CD4-positive, alpha-beta T cell (primary cell): ENCODE measurements around the gene C16orf95. TPM values are rescaled to one million over a fixed set of nuclear protein-coding genes. Genes with fewer than 3 reads are reported as not detected.

Experiments used
- ATAC-seq: fragments of 200-7000 bp; cut with Tn5 transposase; one replicate; pipeline ENCODE4 v1.10.0; 2022; ENCODE audit warnings: mild to moderate bottlenecking; ENCODE audit not compliant: poor library complexity
- CTCF ChIA-PET: fragments of 350-600 bp; sonication (Branson Sonifier 250); formaldehyde crosslinking; loops from one replicate; lab custom pipeline; 2021; ENCODE audit warnings: antibody characterized with exemption, inconsistent platforms; lab: Charles Lee
- POLR2A ChIA-PET: fragments of 350-600 bp; sonication (Branson Sonifier 250); formaldehyde crosslinking; loops from one replicate; lab custom pipeline; 2021; ENCODE audit warnings: antibody characterized with exemption, inconsistent platforms; lab: Charles Lee
- DNase-seq, 14 experiments: peaks; one replicate each; pipeline ENCODE4 v3.0.0-alpha.2; 2013 to 2020; ENCODE audit warnings: mixed read lengths in 2 of 14
- H3K27ac ChIP-seq, 2 donors: one replicate each; pipeline versions ENCODE4 v1.5.1 to v1.7.0; 2013; ENCODE audit warnings: low read length in 2 of 2, low read depth in 1 of 2, mild to moderate bottlenecking in 1 of 2
- H3K27me3 ChIP-seq, 2 experiments: 1 replicate in 1 of 2; 2 replicates in 1 of 2; pipeline versions ENCODE4 v1.6.1 to v1.7.0; 2013; ENCODE audit warnings: low read length in 2 of 2, control low read depth in 1 of 2, mild to moderate bottlenecking in 1 of 2, moderate library complexity in 1 of 2; ENCODE audit not compliant: insufficient read depth in 2 of 2, control insufficient read depth in 1 of 2
- H3K36me3 ChIP-seq: one replicate; pipeline ENCODE4 v1.6.1; 2013; ENCODE audit warnings: low read length, control low read depth; ENCODE audit not compliant: insufficient read depth
- H3K4me1 ChIP-seq: one replicate; pipeline ENCODE4 v1.6.1; 2013; ENCODE audit warnings: low read length, control low read depth; ENCODE audit not compliant: insufficient read depth
- H3K4me3 ChIP-seq: one replicate; pipeline ENCODE4 v1.5.1; 2013; ENCODE audit warnings: mild to moderate bottlenecking, low read length, moderate library complexity
- H3K9me3 ChIP-seq, 2 experiments: 1 replicate in 1 of 2; 2 replicates in 1 of 2; pipeline versions ENCODE4 v1.6.1 to v1.7.0; 2013; ENCODE audit warnings: low read length in 2 of 2, mild to moderate bottlenecking in 2 of 2, control low read depth in 1 of 2, moderate library complexity in 1 of 2; ENCODE audit not compliant: control insufficient read depth in 1 of 2, insufficient read depth in 1 of 2
- H3K27ac Mint-ChIP-seq: one replicate; pipeline ENCODE4 v1.8.0; 2020; ENCODE audit warnings: mixed read lengths
- H3K27me3 Mint-ChIP-seq: one replicate; pipeline ENCODE4 v1.8.0; 2021; ENCODE audit warnings: mixed read lengths
- H3K36me3 Mint-ChIP-seq: one replicate; pipeline ENCODE4 v1.8.0; 2021; ENCODE audit warnings: low read depth, mixed read lengths
- H3K4me1 Mint-ChIP-seq: one replicate; pipeline ENCODE4 v1.8.0; 2021; ENCODE audit warnings: low read depth, mixed read lengths
- H3K4me3 Mint-ChIP-seq: one replicate; pipeline ENCODE4 v1.8.0; 2020; ENCODE audit warnings: mild to moderate bottlenecking, mixed read lengths
- H3K9me3 Mint-ChIP-seq: one replicate; pipeline ENCODE4 v1.8.0; 2020; ENCODE audit warnings: mixed read lengths
- CTCF ChIP-seq: fragments of 200-600 bp; IDR thresholded peaks from one replicate; pipeline ENCODE4 v1.8.0; 2022; ENCODE audit warnings: antibody characterized with exemption, mild to moderate bottlenecking
- intact Hi-C, 2 experiments: fragments of 100-400 bp; cut with DNase I in 1 of 2; cut with micrococcal nuclease in 1 of 2; formaldehyde crosslinking; loops; one replicate each; pipeline versions ENCODE4 v1.15.1 to v1.9.0; 2023 to 2025; cut with DNase I, micrococcal nuclease
- total RNA-seq, 174 experiments: library from RNA in 2 of 174; stranded (reverse) in 2 of 174; gene quantifications; one replicate each; pipeline ENCODE4 v1.2.3 and lab custom pipeline; 2021 to 2026

The C16orf95 gene
- total RNA-seq, 2 experiments from 2014 or later: 0.74 to 1.2 TPM

GRCh38 chr16:87361916-87362619 is 44.9 kb upstream of the C16orf95 start:
- TF ChIP-seq CTCF: no peak
- Mint-ChIP-seq H3K9me3 (no peaks in the 10 kb centered on the region), H3K27ac (no peak overlapping the region), H3K27me3 (no peaks in the 10 kb centered on the region), H3K4me1 (peaks cover 16% of the 10 kb centered on the region), H3K36me3 (peaks cover 71% of the 10 kb centered on the region), H3K4me3 (no peak overlapping the region)
- Histone ChIP-seq H3K4me1 (peaks cover 12% of the 10 kb centered on the region), H3K36me3 (peaks cover 66% of the 10 kb centered on the region), H3K27me3 (no peaks in the 10 kb centered on the region), H3K9me3 (no peaks in the 10 kb centered on the region), H3K4me3 (no peak overlapping the region), H3K27ac (no peak overlapping the region)
- no peak for DNase-seq
- no peak for ATAC-seq
- ChIA-PET CTCF (no interaction called here), POLR2A (no interaction called here)
- intact Hi-C loops: no loop called here

DNA sequence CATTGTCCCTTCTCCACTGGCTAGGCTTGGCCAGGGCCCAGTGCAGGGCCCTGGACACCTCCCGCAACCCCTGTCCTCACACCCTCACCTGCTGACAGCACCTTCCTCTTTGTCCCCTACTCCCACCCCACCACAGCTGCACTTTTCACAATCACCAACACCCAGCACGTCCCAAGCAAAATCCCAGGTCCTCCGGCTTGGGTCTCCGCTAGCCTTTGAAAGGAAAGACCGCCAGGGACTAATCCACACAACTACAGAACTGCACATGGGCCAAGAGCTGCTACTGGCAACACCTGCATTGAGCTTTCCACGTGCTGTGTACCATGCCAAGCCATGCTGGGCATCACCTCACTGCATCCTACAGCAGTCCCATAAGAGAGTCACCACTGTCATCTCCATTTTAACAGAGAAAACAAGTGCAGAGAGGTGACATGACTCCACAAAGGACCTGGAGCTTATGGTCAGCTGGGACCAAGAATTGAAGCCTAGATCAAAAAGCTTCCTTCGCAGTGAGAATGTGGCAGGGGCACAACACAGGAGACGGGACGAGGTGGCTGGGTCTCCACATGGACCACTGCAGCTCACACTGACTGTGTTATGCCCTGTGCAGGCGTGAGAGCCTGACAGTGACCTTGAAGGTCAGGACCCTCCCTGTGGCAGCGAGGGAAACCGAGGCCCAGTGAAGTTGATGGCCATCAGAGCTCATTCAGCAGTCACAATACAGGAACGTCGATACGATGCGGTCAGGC is 43.8 kb upstream of the C16orf95 start:
- DNase-seq (no peak), ATAC-seq (no peak)
- H3K27me3 Mint-ChIP-seq: no peaks in the 10 kb centered on the region
- no peak overlapping the region for H3K27ac ChIP-seq
- H3K4me3 Mint-ChIP-seq: no peak overlapping the region
- H3K9me3 Mint-ChIP-seq: no peaks in the 10 kb centered on the region
- H3K9me3 ChIP-seq: no peaks in the 10 kb centered on the region
- H3K4me3 ChIP-seq: no peak overlapping the region
- CTCF ChIA-PET: interaction anchor here (0.6 kb wide), 1 partner anchor 105 kb away, joined by 3 read pairs; no protein-coding TSS in a partner anchor
- peaks cover 73% of the 10 kb centered on the region for H3K36me3 Mint-ChIP-seq
- POLR2A ChIA-PET: interaction anchor here (0.6 kb wide), 1 partner anchor 33 kb away, joined by 3 read pairs; no protein-coding TSS in a partner anchor
- TF ChIP-seq CTCF: no peak
- intact Hi-C loops: no loop called here
- H3K4me1 ChIP-seq: peaks cover 12% of the 10 kb centered on the region
- H3K36me3 ChIP-seq: peaks cover 62% of the 10 kb centered on the region
- H3K4me1 Mint-ChIP-seq: peaks cover 10% of the 10 kb centered on the region
- H3K27me3 ChIP-seq: no peaks in the 10 kb centered on the region
- H3K27ac Mint-ChIP-seq: no peak overlapping the region

- DNase-seq (no peak), ATAC-seq (no peak)
- POLR2A ChIA-PET: no interaction called here
- Mint-ChIP-seq H3K36me3 (peaks cover 70% of the 10 kb centered on the region), H3K9me3 (no peaks in the 10 kb centered on the region), H3K27ac (no peak overlapping the region), H3K4me3 (no peak overlapping the region), H3K4me1 (no peaks in the 10 kb centered on the region), H3K27me3 (no peaks in the 10 kb centered on the region)
- CTCF ChIA-PET: no interaction called here
- intact Hi-C loops: no loop called here
- H3K27me3 ChIP-seq: no peaks in the 10 kb centered on the region
- H3K36me3 ChIP-seq: peaks cover 56% of the 10 kb centered on the region
- no peak overlapping the region for H3K27ac ChIP-seq
- peaks cover 2% of the 10 kb centered on the region for H3K4me1 ChIP-seq
- no peak for TF ChIP-seq CTCF
- no peaks in the 10 kb centered on the region for H3K9me3 ChIP-seq
- H3K4me3 ChIP-seq: no peak overlapping the region
These were observed 41.9 kb upstream of the C16orf95 start for GRCh38 chr16:87359121-87359520.
